ENCODE measurements around the gene MLYCD.

MLYCD gene

GRCh38 chr16:83887564-83887963, 11.4 kb upstream of the MLYCD start:
- Histone ChIP-seq H3K9me3 (ENCODE audit: control insufficient read depth, insufficient read depth, low read depth, low read length) (no peaks in the 10 kb centered on the region), H3K27ac (ENCODE audit: extremely low read depth, low read depth, low read length) (no peak overlapping the region), H3K4me1 (ENCODE audit: control insufficient read depth, insufficient read depth, low read length) (no peaks in the 10 kb centered on the region), H3K4me3 (ENCODE audit: low read depth, low read length) (no peak overlapping the region), H3K36me3 (ENCODE audit: control insufficient read depth in 2 of 2, insufficient read depth in 1 of 2, low read length in 2 of 2) (no peaks in the 10 kb centered on the region)
- CTCF ChIA-PET: interaction anchor here (1.7 kb wide), 1 partner anchor 9 kb away, joined by 3 read pairs; no protein-coding TSS in a partner anchor
- TF ChIP-seq ZNF366 (tag by site-specific recombination; conservative IDR thresholded peaks at IDR 0.05) (no peak), ZNF549 (tag by site-specific recombination; IDR thresholded peaks at IDR 0.05) (no peak)
- TF ChIP-seq, protein P1, sequence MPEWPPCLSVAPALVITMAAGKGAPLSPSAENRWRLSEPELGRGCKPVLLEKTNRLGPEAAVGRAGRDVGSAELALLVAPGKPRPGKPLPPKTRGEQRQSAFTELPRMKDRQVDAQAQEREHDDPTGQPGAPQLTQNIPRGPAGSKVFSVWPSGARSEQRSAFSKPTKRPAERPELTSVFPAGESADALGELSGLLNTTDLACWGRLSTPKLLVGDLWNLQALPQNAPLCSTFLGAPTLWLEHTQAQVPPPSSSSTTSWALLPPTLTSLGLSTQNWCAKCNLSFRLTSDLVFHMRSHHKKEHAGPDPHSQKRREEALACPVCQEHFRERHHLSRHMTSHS (tag by site-specific recombination; IDR thresholded peaks at IDR 0.05): no peak
- TF ChIP-seq, protein P2, sequence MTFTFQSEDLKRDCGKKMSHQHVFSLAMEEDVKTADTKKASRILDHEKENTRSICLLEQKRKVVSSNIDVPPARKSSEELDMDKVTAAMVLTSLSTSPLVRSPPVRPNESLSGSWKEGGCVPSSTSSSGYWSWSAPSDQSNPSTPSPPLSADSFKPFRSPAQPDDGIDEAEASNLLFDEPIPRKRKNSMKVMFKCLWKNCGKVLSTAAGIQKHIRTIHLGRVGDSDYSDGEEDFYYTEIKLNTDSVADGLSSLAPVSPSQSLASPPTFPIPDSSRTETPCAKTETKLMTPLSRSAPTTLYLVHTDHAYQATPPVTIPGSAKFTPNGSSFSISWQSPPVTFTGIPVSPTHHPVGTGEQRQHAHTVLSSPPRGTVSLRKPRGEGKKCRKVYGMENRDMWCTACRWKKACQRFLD (tag by site-specific recombination; IDR thresholded peaks at IDR 0.05): no peak
- POLR2A ChIA-PET: no interaction called here

DNA sequence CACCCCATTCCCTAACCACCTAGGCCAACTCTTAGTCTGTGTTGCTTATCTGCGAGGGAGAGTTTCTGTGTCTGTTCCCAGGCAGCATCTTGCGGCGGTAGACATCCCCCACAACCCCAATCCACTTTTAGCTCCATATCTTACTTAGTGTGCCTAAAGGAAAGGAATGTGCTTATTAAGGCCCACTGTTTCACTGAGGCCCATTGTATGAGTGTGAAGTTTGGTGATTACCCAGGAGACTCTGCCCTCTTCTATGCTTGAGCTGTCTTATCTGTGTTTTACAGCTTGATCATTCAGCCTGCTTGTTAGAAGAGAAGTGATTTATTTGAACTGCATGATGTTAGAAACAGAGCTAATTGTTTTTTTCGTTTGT, 10.3 kb upstream of the MLYCD start:
- POLR2A ChIA-PET: no interaction called here

More for the DNA sequence above, 10.3 kb upstream of the MLYCD start:
- Histone ChIP-seq H3K27ac (ENCODE audit: extremely low read depth, low read depth, low read length) (no peak overlapping the region), H3K4me1 (ENCODE audit: control insufficient read depth, insufficient read depth, low read length) (no peaks in the 10 kb centered on the region), H3K9me3 (ENCODE audit: control insufficient read depth, insufficient read depth, low read depth, low read length) (no peaks in the 10 kb centered on the region), H3K36me3 (ENCODE audit: control insufficient read depth in 2 of 2, insufficient read depth in 1 of 2, low read length in 2 of 2) (no peaks in the 10 kb centered on the region), H3K4me3 (ENCODE audit: low read depth, low read length) (no peak overlapping the region)
- CTCF ChIA-PET: interaction anchor here (0.5 to 1.8 kb wide), 2 partner anchors 52 to 62 kb away, joined by 3 to 4 read pairs; no protein-coding TSS in a partner anchor
- no peak for TF ChIP-seq ZNF473 (tag by site-specific recombination; IDR thresholded peaks at IDR 0.05)
- no peak for TF ChIP-seq MYNN (tag by site-specific recombination; IDR thresholded peaks at IDR 0.05; ENCODE audit: borderline replicate concordance)
- no peak for TF ChIP-seq ZNF266 (tag by site-specific recombination; IDR thresholded peaks at IDR 0.05; ENCODE audit: low read depth)
- TF ChIP-seq ZNF777 (tag by site-specific recombination; IDR thresholded peaks at IDR 0.05; ENCODE audit: borderline replicate concordance): no peak
- no peak for TF ChIP-seq SCRT1 (tag by site-specific recombination; IDR thresholded peaks at IDR 0.05; ENCODE audit: borderline replicate concordance)
- TF ChIP-seq, protein P3, sequence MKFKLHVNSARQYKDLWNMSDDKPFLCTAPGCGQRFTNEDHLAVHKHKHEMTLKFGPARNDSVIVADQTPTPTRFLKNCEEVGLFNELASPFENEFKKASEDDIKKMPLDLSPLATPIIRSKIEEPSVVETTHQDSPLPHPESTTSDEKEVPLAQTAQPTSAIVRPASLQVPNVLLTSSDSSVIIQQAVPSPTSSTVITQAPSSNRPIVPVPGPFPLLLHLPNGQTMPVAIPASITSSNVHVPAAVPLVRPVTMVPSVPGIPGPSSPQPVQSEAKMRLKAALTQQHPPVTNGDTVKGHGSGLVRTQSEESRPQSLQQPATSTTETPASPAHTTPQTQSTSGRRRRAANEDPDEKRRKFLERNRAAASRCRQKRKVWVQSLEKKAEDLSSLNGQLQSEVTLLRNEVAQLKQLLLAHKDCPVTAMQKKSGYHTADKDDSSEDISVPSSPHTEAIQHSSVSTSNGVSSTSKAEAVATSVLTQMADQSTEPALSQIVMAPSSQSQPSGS (tag by site-specific recombination; IDR thresholded peaks at IDR 0.05; ENCODE audit: low read depth): no peak
- TF ChIP-seq, protein P4, sequence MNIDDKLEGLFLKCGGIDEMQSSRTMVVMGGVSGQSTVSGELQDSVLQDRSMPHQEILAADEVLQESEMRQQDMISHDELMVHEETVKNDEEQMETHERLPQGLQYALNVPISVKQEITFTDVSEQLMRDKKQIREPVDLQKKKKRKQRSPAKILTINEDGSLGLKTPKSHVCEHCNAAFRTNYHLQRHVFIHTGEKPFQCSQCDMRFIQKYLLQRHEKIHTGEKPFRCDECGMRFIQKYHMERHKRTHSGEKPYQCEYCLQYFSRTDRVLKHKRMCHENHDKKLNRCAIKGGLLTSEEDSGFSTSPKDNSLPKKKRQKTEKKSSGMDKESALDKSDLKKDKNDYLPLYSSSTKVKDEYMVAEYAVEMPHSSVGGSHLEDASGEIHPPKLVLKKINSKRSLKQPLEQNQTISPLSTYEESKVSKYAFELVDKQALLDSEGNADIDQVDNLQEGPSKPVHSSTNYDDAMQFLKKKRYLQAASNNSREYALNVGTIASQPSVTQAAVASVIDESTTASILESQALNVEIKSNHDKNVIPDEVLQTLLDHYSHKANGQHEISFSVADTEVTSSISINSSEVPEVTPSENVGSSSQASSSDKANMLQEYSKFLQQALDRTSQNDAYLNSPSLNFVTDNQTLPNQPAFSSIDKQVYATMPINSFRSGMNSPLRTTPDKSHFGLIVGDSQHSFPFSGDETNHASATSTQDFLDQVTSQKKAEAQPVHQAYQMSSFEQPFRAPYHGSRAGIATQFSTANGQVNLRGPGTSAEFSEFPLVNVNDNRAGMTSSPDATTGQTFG (tag by site-specific recombination; IDR thresholded peaks at IDR 0.05; ENCODE audit: borderline replicate concordance): no peak
- no peak for TF ChIP-seq ZNF514 (tag by site-specific recombination; IDR thresholded peaks at IDR 0.05)
- TF ChIP-seq ZNF544 (tag by site-specific recombination; IDR thresholded peaks at IDR 0.05): no peak
- no peak for TF ChIP-seq ZNF571 (tag by site-specific recombination; IDR thresholded peaks at IDR 0.05)
- TF ChIP-seq, protein P5, sequence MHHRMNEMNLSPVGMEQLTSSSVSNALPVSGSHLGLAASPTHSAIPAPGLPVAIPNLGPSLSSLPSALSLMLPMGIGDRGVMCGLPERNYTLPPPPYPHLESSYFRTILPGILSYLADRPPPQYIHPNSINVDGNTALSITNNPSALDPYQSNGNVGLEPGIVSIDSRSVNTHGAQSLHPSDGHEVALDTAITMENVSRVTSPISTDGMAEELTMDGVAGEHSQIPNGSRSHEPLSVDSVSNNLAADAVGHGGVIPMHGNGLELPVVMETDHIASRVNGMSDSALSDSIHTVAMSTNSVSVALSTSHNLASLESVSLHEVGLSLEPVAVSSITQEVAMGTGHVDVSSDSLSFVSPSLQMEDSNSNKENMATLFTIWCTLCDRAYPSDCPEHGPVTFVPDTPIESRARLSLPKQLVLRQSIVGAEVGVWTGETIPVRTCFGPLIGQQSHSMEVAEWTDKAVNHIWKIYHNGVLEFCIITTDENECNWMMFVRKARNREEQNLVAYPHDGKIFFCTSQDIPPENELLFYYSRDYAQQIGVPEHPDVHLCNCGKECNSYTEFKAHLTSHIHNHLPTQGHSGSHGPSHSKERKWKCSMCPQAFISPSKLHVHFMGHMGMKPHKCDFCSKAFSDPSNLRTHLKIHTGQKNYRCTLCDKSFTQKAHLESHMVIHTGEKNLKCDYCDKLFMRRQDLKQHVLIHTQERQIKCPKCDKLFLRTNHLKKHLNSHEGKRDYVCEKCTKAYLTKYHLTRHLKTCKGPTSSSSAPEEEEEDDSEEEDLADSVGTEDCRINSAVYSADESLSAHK (tag by site-specific recombination; IDR thresholded peaks at IDR 0.05): no peak

Measured in HEK293 (cell line).